Uterus (tissue), 2 donors: ENCODE results near the gene ERP27.

Source experiments
- POLR2A ChIP-seq, 2 donors: fragments of 450-650 bp; IDR thresholded peaks; one replicate each; pipeline ENCODE4 v1.6.1; 2016; ENCODE audit warnings: antibody characterized with exemption in 2 of 2, mild to moderate bottlenecking in 1 of 2, moderate library complexity in 1 of 2
- TF ChIP-seq, protein P1 (sequence below), 4 experiments: fragments of 200-600 bp in 2 of 4; fragments of 450-650 bp in 2 of 4; sonication (generic) in 2 of 4; IDR thresholded peaks; one replicate each; pipeline ENCODE4 v1.5.1; 2016 to 2019; ENCODE audit warnings: antibody characterized with exemption in 4 of 4, mild to moderate bottlenecking in 2 of 4, moderate library complexity in 1 of 4

DNA sequence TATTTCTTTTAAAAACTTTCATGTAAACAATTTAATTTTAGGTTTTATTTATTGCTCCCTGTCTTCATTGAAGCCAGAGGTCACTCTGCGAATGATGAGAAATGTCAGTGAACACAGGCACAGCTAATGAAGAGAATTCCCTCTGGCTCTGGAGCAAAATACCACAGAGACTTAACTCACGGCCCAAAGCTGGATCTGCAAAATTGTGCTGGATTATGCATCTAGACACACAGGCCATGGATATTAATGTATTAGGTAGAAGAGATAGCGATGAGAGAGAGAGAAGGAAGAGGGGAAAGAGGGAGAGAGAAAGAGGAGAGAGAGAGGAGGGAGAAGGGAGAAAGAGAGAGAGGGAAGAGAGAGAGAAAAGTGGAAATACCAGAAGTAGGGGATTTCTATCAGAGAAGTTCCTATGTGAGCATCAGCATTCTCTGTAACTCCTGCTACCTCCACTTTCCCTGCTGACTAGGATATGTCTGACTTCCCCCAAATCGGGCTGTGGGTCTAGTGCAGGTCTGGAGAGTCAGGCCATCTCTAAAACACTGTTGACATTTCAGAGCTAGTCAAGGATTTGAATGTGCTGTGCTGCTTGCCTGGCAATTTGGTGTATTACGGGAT, 19.3 kb upstream of the ERP27 start:
- TF ChIP-seq, protein P1, sequence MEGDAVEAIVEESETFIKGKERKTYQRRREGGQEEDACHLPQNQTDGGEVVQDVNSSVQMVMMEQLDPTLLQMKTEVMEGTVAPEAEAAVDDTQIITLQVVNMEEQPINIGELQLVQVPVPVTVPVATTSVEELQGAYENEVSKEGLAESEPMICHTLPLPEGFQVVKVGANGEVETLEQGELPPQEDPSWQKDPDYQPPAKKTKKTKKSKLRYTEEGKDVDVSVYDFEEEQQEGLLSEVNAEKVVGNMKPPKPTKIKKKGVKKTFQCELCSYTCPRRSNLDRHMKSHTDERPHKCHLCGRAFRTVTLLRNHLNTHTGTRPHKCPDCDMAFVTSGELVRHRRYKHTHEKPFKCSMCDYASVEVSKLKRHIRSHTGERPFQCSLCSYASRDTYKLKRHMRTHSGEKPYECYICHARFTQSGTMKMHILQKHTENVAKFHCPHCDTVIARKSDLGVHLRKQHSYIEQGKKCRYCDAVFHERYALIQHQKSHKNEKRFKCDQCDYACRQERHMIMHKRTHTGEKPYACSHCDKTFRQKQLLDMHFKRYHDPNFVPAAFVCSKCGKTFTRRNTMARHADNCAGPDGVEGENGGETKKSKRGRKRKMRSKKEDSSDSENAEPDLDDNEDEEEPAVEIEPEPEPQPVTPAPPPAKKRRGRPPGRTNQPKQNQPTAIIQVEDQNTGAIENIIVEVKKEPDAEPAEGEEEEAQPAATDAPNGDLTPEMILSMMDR (IDR thresholded peaks at IDR 0.05) = no peak
- peak in 1 of 2 donors; percentile 20 for TF ChIP-seq POLR2A (IDR thresholded peaks at IDR 0.05)
